Measurements from ENCODE around the gene SORCS2.

The SORCS2 gene

DNA sequence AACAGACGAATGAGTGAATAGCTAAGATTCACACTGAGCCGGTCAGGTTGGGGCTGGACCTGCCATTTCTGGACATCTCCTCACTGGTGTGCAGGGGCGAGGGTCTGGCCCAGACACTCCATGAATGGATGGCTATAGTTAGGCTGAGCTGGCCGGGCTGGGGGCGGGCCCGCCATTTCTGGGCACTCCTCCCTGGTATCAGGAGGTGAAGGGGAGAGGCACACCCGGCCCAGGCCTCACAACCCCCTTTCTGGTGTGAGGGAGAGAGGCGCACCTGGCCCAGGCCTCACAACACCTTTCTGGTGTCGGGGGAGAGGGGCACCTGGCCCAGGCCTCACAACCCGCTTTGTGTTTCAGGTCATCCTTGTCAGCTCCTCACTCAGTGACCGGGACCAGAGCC lies 445.6 kb downstream of the SORCS2 start:
- POLR2A ChIA-PET = no interaction called here
- H3K4me3 ChIP-seq (ENCODE audit: low read depth, low read length) = no peak overlapping the region
- TF ChIP-seq KLF16 (tag by site-specific recombination; IDR thresholded peaks at IDR 0.05) (no peak), YY1 (tag by site-specific recombination; IDR thresholded peaks at IDR 0.05) (no peak), ZNF221 (tag by site-specific recombination; IDR thresholded peaks at IDR 0.05; ENCODE audit: borderline replicate concordance) (no peak), ZNF501 (tag by site-specific recombination; IDR thresholded peaks at IDR 0.05) (no peak), ZBTB20 (tag by site-specific recombination; IDR thresholded peaks at IDR 0.05) (no peak), ZNF600 (tag by site-specific recombination; IDR thresholded peaks at IDR 0.05) (no peak), HOXD13 (CRISPR knock-in tag; IDR thresholded peaks at IDR 0.05; ENCODE audit: borderline replicate concordance) (no peak), ZNF670 (tag by site-specific recombination; IDR thresholded peaks at IDR 0.05; ENCODE audit: low read depth) (no peak), ZNF416 (tag by site-specific recombination; IDR thresholded peaks at IDR 0.05) (no peak), ZNF404 (tag by site-specific recombination; IDR thresholded peaks at IDR 0.05) (no peak)
- TF ChIP-seq, protein P1, sequence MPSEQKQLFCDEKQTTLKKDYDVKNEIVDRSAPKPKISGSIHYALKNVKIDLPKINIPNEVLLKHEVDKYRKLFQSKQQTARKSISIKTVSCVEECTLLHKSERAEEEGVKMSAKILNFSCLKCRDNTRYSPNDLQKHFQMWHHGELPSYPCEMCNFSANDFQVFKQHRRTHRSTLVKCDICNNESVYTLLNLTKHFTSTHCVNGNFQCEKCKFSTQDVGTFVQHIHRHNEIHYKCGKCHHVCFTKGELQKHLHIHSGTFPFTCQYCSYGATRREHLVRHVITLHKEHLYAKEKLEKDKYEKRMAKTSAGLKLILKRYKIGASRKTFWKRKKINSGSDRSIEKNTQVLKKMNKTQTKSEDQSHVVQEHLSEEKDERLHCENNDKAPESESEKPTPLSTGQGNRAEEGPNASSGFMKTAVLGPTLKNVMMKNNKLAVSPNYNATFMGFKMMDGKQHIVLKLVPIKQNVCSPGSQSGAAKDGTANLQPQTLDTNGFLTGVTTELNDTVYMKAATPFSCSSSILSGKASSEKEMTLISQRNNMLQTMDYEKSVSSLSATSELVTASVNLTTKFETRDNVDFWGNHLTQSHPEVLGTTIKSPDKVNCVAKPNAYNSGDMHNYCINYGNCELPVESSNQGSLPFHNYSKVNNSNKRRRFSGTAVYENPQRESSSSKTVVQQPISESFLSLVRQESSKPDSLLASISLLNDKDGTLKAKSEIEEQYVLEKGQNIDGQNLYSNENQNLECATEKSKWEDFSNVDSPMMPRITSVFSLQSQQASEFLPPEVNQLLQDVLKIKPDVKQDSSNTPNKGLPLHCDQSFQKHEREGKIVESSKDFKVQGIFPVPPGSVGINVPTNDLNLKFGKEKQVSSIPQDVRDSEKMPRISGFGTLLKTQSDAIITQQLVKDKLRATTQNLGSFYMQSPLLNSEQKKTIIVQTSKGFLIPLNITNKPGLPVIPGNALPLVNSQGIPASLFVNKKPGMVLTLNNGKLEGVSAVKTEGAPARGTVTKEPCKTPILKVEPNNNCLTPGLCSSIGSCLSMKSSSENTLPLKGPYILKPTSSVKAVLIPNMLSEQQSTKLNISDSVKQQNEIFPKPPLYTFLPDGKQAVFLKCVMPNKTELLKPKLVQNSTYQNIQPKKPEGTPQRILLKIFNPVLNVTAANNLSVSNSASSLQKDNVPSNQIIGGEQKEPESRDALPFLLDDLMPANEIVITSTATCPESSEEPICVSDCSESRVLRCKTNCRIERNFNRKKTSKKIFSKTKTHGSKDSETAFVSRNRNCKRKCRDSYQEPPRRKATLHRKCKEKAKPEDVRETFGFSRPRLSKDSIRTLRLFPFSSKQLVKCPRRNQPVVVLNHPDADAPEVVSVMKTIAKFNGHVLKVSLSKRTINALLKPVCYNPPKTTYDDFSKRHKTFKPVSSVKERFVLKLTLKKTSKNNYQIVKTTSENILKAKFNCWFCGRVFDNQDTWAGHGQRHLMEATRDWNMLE (tag by site-specific recombination; conservative IDR thresholded peaks at IDR 0.05; ENCODE audit: low read depth) = no peak
- TF ChIP-seq, protein P2, sequence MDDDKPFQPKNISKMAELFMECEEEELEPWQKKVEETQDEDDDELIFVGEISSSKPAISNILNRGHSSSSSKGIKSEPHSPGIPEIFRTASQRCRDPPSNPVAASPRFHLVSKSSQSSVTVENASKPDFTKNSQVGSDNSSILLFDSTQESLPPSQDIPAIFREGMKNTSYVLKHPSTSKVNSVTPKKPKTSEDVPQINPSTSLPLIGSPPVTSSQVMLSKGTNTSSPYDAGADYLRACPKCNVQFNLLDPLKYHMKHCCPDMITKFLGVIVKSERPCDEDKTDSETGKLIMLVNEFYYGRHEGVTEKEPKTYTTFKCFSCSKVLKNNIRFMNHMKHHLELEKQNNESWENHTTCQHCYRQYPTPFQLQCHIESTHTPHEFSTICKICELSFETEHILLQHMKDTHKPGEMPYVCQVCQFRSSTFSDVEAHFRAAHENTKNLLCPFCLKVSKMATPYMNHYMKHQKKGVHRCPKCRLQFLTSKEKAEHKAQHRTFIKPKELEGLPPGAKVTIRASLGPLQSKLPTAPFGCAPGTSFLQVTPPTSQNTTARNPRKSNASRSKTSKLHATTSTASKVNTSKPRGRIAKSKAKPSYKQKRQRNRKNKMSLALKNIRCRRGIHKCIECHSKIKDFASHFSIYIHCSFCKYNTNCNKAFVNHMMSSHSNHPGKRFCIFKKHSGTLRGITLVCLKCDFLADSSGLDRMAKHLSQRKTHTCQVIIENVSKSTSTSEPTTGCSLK (tag by site-specific recombination; IDR thresholded peaks at IDR 0.05) = no peak
- TF ChIP-seq, protein P3, sequence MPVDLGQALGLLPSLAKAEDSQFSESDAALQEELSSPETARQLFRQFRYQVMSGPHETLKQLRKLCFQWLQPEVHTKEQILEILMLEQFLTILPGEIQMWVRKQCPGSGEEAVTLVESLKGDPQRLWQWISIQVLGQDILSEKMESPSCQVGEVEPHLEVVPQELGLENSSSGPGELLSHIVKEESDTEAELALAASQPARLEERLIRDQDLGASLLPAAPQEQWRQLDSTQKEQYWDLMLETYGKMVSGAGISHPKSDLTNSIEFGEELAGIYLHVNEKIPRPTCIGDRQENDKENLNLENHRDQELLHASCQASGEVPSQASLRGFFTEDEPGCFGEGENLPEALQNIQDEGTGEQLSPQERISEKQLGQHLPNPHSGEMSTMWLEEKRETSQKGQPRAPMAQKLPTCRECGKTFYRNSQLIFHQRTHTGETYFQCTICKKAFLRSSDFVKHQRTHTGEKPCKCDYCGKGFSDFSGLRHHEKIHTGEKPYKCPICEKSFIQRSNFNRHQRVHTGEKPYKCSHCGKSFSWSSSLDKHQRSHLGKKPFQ (tag by site-specific recombination; IDR thresholded peaks at IDR 0.05) = no peak
- TF ChIP-seq, protein P4, sequence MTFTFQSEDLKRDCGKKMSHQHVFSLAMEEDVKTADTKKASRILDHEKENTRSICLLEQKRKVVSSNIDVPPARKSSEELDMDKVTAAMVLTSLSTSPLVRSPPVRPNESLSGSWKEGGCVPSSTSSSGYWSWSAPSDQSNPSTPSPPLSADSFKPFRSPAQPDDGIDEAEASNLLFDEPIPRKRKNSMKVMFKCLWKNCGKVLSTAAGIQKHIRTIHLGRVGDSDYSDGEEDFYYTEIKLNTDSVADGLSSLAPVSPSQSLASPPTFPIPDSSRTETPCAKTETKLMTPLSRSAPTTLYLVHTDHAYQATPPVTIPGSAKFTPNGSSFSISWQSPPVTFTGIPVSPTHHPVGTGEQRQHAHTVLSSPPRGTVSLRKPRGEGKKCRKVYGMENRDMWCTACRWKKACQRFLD (tag by site-specific recombination; IDR thresholded peaks at IDR 0.05) = no peak
- no peak overlapping the region for H3K27ac ChIP-seq (ENCODE audit: extremely low read depth, low read depth, low read length)
- H3K36me3 ChIP-seq (ENCODE audit: control insufficient read depth in 2 of 2, insufficient read depth in 1 of 2, low read length in 2 of 2) = no peaks in the 10 kb centered on the region
- CTCF ChIA-PET = no interaction called here
- H3K9me3 ChIP-seq (ENCODE audit: control insufficient read depth, insufficient read depth, low read depth, low read length) = no peaks in the 10 kb centered on the region
- no peaks in the 10 kb centered on the region for H3K4me1 ChIP-seq (ENCODE audit: control insufficient read depth, insufficient read depth, low read length)

DNA sequence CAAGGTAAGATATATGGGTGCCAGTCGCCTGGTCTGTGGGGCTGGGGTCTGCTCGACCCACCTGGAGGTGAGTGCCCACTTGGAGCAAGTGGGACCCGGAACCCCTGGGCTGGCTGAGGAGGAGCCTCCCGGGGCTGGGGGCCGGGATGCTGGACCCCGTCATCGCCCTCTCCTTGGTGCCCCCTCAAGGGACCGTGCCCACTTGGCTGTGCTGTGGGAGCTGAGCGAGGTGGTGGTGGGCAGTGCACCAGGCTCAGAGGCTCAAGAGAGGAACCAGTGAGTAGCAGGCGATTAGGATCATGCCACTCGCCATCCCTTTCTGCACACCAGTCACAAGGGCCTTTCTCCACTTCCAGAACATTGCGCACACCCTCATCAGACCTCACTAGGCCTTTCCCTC lies 446.2 kb downstream of the SORCS2 start:
- Histone ChIP-seq H3K4me1 (ENCODE audit: control insufficient read depth, insufficient read depth, low read length) (no peaks in the 10 kb centered on the region), H3K36me3 (ENCODE audit: control insufficient read depth in 2 of 2, insufficient read depth in 1 of 2, low read length in 2 of 2) (no peaks in the 10 kb centered on the region), H3K9me3 (ENCODE audit: control insufficient read depth, insufficient read depth, low read depth, low read length) (no peaks in the 10 kb centered on the region), H3K4me3 (ENCODE audit: low read depth, low read length) (no peak overlapping the region), H3K27ac (ENCODE audit: extremely low read depth, low read depth, low read length) (no peak overlapping the region)
- CTCF ChIA-PET = no interaction called here
- POLR2A ChIA-PET = no interaction called here
- TF ChIP-seq, protein P5, sequence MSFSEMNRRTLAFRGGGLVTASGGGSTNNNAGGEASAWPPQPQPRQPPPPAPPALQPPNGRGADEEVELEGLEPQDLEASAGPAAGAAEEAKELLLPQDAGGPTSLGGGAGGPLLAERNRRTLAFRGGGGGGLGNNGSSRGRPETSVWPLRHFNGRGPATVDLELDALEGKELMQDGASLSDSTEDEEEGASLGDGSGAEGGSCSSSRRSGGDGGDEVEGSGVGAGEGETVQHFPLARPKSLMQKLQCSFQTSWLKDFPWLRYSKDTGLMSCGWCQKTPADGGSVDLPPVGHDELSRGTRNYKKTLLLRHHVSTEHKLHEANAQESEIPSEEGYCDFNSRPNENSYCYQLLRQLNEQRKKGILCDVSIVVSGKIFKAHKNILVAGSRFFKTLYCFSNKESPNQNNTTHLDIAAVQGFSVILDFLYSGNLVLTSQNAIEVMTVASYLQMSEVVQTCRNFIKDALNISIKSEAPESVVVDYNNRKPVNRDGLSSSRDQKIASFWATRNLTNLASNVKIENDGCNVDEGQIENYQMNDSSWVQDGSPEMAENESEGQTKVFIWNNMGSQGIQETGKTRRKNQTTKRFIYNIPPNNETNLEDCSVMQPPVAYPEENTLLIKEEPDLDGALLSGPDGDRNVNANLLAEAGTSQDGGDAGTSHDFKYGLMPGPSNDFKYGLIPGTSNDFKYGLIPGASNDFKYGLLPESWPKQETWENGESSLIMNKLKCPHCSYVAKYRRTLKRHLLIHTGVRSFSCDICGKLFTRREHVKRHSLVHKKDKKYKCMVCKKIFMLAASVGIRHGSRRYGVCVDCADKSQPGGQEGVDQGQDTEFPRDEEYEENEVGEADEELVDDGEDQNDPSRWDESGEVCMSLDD (tag by site-specific recombination; IDR thresholded peaks at IDR 0.05) = no peak
- no peak for TF ChIP-seq ZNF624 (tag by site-specific recombination; IDR thresholded peaks at IDR 0.05)
- TF ChIP-seq MYNN (tag by site-specific recombination; IDR thresholded peaks at IDR 0.05; ENCODE audit: borderline replicate concordance) = no peak
- TF ChIP-seq ZNF335 (tag by site-specific recombination; conservative IDR thresholded peaks at IDR 0.05) = no peak
- TF ChIP-seq, protein P6, sequence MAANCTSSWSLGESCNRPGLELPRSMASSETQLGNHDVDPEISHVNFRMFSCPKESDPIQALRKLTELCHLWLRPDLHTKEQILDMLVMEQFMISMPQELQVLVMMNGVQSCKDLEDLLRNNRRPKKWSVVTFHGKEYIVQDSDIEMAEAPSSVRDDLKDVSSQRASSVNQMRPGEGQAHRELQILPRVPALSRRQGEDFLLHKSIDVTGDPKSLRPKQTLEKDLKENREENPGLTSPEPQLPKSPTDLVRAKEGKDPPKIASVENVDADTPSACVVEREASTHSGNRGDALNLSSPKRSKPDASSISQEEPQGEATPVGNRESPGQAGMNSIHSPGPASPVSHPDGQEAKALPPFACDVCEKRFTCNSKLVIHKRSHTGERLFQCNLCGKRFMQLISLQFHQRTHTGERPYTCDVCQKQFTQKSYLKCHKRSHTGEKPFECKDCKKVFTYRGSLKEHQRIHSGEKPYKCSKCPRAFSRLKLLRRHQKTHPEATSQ (tag by site-specific recombination; IDR thresholded peaks at IDR 0.05) = no peak
- no peak for TF ChIP-seq OVOL3 (tag by site-specific recombination; IDR thresholded peaks at IDR 0.05)
- no peak for TF ChIP-seq ZNF19 (tag by site-specific recombination; IDR thresholded peaks at IDR 0.05; ENCODE audit: low read depth)
- TF ChIP-seq KLF7 (tag by site-specific recombination; IDR thresholded peaks at IDR 0.05; ENCODE audit: borderline replicate concordance) = no peak
- no peak for TF ChIP-seq ZFP37 (tag by site-specific recombination; IDR thresholded peaks at IDR 0.05)

Data from HEK293 (cell line).